Stimulated activated CD4-positive, alpha-beta T cell treated with anti-CD3 and anti-CD28 coated beads, Interleukin-15, amount 100 ng/mL, for 1 hour (primary cell): ENCODE results near the gene ALK.

Experiments
- DNase-seq, 2 donors: peaks; one replicate each; pipeline ENCODE4 v3.0.0-alpha.2; 2020; ENCODE audit warnings: low read depth in 1 of 2, low spot score in 1 of 2

Gene ALK

GRCh38 chr2:29723255-29724001 is 198.0 kb downstream of the ALK start:
- DNase-seq, result no peak

- DNase-seq, result no peak
Observed at GRCh38 chr2:29719639-29720038, 201.7 kb downstream of the ALK start.

- DNase-seq, result no peak
Observed at GRCh38 chr2:29718076-29718686, 203.2 kb downstream of the ALK start.

- no peak for DNase-seq
Observed at GRCh38 chr2:29715655-29716054, 205.7 kb downstream of the ALK start.

- no peak for DNase-seq
Observed at GRCh38 chr2:29714333-29714732, 207.1 kb downstream of the ALK start.

GRCh38 chr2:29706171-29706720 is 215.1 kb downstream of the ALK start:
- no peak for DNase-seq

GRCh38 chr2:29705616-29706015 is 215.8 kb downstream of the ALK start:
- no peak for DNase-seq

GRCh38 chr2:29703336-29703735 is 218.1 kb downstream of the ALK start:
- no peak for DNase-seq

GRCh38 chr2:29702276-29702675 is 219.1 kb downstream of the ALK start:
- DNase-seq, result no peak

GRCh38 chr2:29700560-29700959 is 220.8 kb downstream of the ALK start:
- DNase-seq, result no peak

- DNase-seq, result no peak
Observed at GRCh38 chr2:29699045-29699444, 222.3 kb downstream of the ALK start.

- no peak for DNase-seq
Observed at GRCh38 chr2:29698216-29698615, 223.2 kb downstream of the ALK start.

GRCh38 chr2:29697715-29698114 is 223.7 kb downstream of the ALK start:
- DNase-seq, result no peak

- DNase-seq, result no peak
Observed at GRCh38 chr2:29697181-29697580, 224.2 kb downstream of the ALK start.

- DNase-seq, result no peak
Observed at GRCh38 chr2:29694741-29695140, 226.6 kb downstream of the ALK start.

GRCh38 chr2:29691391-29691950 is 229.9 kb downstream of the ALK start:
- no peak for DNase-seq

GRCh38 chr2:29689666-29690065 is 231.7 kb downstream of the ALK start:
- no peak for DNase-seq

- no peak for DNase-seq
Observed at GRCh38 chr2:29688429-29688828, 233.0 kb downstream of the ALK start.

GRCh38 chr2:29687121-29687520 is 234.3 kb downstream of the ALK start:
- DNase-seq, result no peak

GRCh38 chr2:29676886-29677453 is 244.4 kb downstream of the ALK start:
- no peak for DNase-seq

- no peak for DNase-seq
Observed at GRCh38 chr2:29664578-29664977, 256.8 kb downstream of the ALK start.

GRCh38 chr2:29663268-29663667 is 258.1 kb downstream of the ALK start:
- DNase-seq, result no peak
